ENCODE results near the gene STK33.

The STK33 gene

DNA sequence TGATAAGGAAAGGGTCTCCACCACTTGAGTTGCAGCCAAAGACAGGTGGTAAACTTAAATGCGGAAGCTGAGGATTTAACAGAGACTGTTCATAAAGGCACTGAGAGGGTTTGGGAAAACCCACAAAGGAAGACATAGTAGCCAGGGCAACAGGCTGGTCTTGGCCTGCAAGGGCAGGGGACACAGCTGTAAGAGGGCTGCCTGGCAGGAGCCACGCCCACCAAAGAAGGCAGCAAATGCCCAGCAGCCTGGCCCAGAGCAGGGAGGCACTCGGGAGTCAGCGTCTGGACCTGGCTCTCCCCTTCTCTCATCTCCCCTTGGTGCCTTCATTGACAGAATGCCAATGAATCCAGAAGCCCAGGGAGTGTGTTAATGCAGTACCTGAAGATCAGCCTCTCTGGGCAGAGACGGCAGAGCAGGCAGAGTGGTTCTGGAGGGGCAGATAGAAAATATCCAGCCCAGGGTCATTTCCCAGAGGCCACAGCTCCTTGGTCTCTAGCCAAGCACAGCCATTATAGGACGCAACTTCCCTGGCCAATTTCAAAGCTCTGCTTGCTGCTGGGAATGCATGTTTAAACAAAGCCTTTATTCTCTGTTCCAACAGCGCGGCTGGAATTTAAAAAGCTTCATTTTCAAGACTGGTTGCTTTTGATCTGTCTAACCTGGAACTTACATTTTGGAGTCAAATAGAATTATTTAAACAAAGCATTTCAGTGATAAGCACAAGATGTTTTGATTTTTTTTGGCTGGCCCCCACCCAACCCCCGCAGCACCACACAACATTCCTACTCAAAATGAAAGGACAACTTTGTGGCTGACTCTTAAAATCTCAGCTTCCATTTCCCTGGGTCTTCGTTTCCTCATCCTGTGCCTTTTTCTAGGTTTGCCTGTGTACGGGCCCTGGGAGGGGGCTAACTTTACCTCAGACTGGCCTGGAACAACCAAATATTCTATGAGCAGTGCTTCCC lies 204.7 kb downstream of the STK33 start:
- Histone ChIP-seq H3K4me3 (ENCODE audit: low read depth, low read length) (no peak overlapping the region), H3K27ac (no peak overlapping the region), H3K27me3 (replicated peaks) (no peaks in the 10 kb centered on the region), H3K36me3 (replicated peaks) (no peaks in the 10 kb centered on the region)
- no peak for TF ChIP-seq CTCF (IDR thresholded peaks at IDR 0.05; ENCODE audit: low read depth, low read length, missing control alignments)
- in situ Hi-C loops (cut with HindIII; ENCODE audit: low pct_ligation_motif_present, low sequenced_read_pairs): no loop called here
- DNase-seq: no peak

DNA sequence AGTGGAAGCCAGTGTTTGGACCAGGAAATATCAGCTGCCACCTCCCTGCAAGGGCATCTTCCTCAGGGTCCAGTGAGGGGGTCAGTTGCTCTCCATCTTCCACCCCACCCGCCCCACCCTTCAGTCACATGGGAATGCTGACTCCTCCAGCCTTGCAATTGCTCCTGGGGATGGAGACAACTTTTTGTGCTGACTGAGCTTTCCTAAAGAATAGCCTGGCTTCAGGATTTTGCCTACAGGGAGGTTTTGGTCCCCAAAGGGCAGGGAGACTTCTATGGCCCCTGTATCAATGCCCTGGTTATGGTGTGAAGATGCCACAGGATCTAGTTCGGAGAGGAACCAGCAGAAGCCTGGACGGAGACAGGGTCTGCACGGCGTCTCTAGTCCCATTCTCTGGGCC lies 206.3 kb downstream of the STK33 start:
- no peak for DNase-seq
- no peaks in the 10 kb centered on the region for H3K27me3 ChIP-seq (replicated peaks)
- no peak for TF ChIP-seq CTCF (IDR thresholded peaks at IDR 0.05; ENCODE audit: low read depth, low read length, missing control alignments)
- no peak overlapping the region for H3K27ac ChIP-seq
- in situ Hi-C loops (cut with HindIII; ENCODE audit: low pct_ligation_motif_present, low sequenced_read_pairs): no loop called here
- H3K4me3 ChIP-seq (ENCODE audit: low read depth, low read length): no peak overlapping the region
- H3K36me3 ChIP-seq (replicated peaks): no peaks in the 10 kb centered on the region

GRCh38 chr11:8387141-8387540 lies 206.9 kb downstream of the STK33 start:
- Histone ChIP-seq H3K4me3 (ENCODE audit: low read depth, low read length) (no peak overlapping the region), H3K27me3 (replicated peaks) (no peaks in the 10 kb centered on the region), H3K27ac (no peak overlapping the region), H3K36me3 (replicated peaks) (no peaks in the 10 kb centered on the region)
- TF ChIP-seq CTCF (IDR thresholded peaks at IDR 0.05; ENCODE audit: low read depth, low read length, missing control alignments): no peak
- in situ Hi-C loops (cut with HindIII; ENCODE audit: low pct_ligation_motif_present, low sequenced_read_pairs): no loop called here
- no peak for DNase-seq

GRCh38 chr11:8386134-8386864 lies 207.7 kb downstream of the STK33 start:
- DNase-seq: no peak
- H3K27ac ChIP-seq: no peak overlapping the region
- no peaks in the 10 kb centered on the region for H3K36me3 ChIP-seq (replicated peaks)
- H3K4me3 ChIP-seq (ENCODE audit: low read depth, low read length): no peak overlapping the region
- no peaks in the 10 kb centered on the region for H3K27me3 ChIP-seq (replicated peaks)
- TF ChIP-seq CTCF (IDR thresholded peaks at IDR 0.05; ENCODE audit: low read depth, low read length, missing control alignments): no peak
- in situ Hi-C loops (cut with HindIII; ENCODE audit: low pct_ligation_motif_present, low sequenced_read_pairs): no loop called here

- Histone ChIP-seq H3K27ac (no peak overlapping the region), H3K27me3 (replicated peaks) (no peaks in the 10 kb centered on the region), H3K36me3 (replicated peaks) (no peaks in the 10 kb centered on the region), H3K4me3 (ENCODE audit: low read depth, low read length) (no peak overlapping the region)
- in situ Hi-C loops (cut with HindIII; ENCODE audit: low pct_ligation_motif_present, low sequenced_read_pairs): no loop called here
- no peak for DNase-seq
- no peak for TF ChIP-seq CTCF (IDR thresholded peaks at IDR 0.05; ENCODE audit: low read depth, low read length, missing control alignments)
Observed at GRCh38 chr11:8384199-8384821, 209.7 kb downstream of the STK33 start.

Measured in brain microvascular endothelial cell (primary cell).